K562 (cell line): ENCODE results near the gene BHLHE40. TPM values are rescaled to one million over a fixed set of nuclear protein-coding genes. Genes with fewer than 3 reads are reported as not detected.

Experiments used
- BMI1 ChIP-seq: fragments of 150-350 bp; IDR thresholded peaks from 2 replicates; pipeline ENCODE4 v1.6.1; 2014; ENCODE audit warnings: low read length
- BRCA1 ChIP-seq, 2 experiments: fragments of 450-650 bp in 1 of 2; sonication (generic) in 1 of 2; formaldehyde crosslinking in 1 of 2; IDR thresholded peaks; 2 replicates each; pipeline versions ENCODE4 v1.5.0 to v1.6.1; 2017 to 2020; ENCODE audit warnings: mild to moderate bottlenecking in 1 of 2, missing genetic modification reagents in 1 of 2
- HNRNPLL ChIP-seq: fragments of 200-400 bp; formaldehyde crosslinking; IDR thresholded peaks from 2 replicates; pipeline ENCODE4 v1.6.1; 2017; ENCODE audit warnings: low read length, low read depth, mild to moderate bottlenecking; ENCODE audit not compliant: poor library complexity, severe bottlenecking
- KAT8 ChIP-seq: fragments of 450-650 bp; IDR thresholded peaks from 2 replicates; pipeline ENCODE4 v1.6.1; 2016; ENCODE audit warnings: low read depth, mild to moderate bottlenecking
- KLF16 ChIP-seq: IDR thresholded peaks from 2 replicates; pipeline ENCODE4 v1.6.1; 2016; ENCODE audit warnings: antibody characterized with exemption
- MBD1 ChIP-seq: fragments of 250-450 bp; sonication (Bioruptor Pico); IDR thresholded peaks from 2 replicates; pipeline ENCODE4 v1.8.0; 2022; ENCODE audit warnings: inconsistent platforms
- NCOA6 ChIP-seq: fragments of 450-650 bp; IDR thresholded peaks from 2 replicates; pipeline ENCODE4 v1.6.1; 2017; ENCODE audit warnings: mild to moderate bottlenecking
- PCBP2 ChIP-seq: fragments of 200-400 bp; formaldehyde crosslinking; IDR thresholded peaks from 2 replicates; pipeline ENCODE4 v1.6.1; 2018; ENCODE audit warnings: low read length, low read depth, mild to moderate bottlenecking, moderate library complexity; ENCODE audit not compliant: poor library complexity, severe bottlenecking
- RBM15 ChIP-seq: fragments of 200-400 bp; formaldehyde crosslinking; IDR thresholded peaks from 2 replicates; pipeline ENCODE4 v1.6.1; 2018; ENCODE audit warnings: mild to moderate bottlenecking, low read length, moderate library complexity; ENCODE audit not compliant: insufficient read depth
- SIN3A ChIP-seq, 2 experiments: fragments of 150-350 bp in 1 of 2; IDR thresholded peaks; 2 replicates each; pipeline ENCODE4 v1.6.1; 2011 to 2016; ENCODE audit warnings: borderline replicate concordance in 2 of 2, low read depth in 2 of 2, low read length in 2 of 2, mild to moderate bottlenecking in 2 of 2, moderate library complexity in 2 of 2; ENCODE audit not compliant: control insufficient read depth in 1 of 2
- TAL1 ChIP-seq: fragments of 450-650 bp; IDR thresholded peaks from 2 replicates; pipeline ENCODE4 v1.6.1; 2016; ENCODE audit warnings: mild to moderate bottlenecking
- TBP ChIP-seq: optimal IDR thresholded peaks from 2 replicates; pipeline ENCODE3; 2011; ENCODE audit warnings: low read depth, low read length, improper control_type of control experiment
- TCF3 ChIP-seq: sonication (generic); formaldehyde crosslinking; IDR thresholded peaks from 2 replicates; pipeline ENCODE4 v1.4.0; 2020; ENCODE audit warnings: mild to moderate bottlenecking, missing genetic modification reagents
- ZNF143 ChIP-seq: sonication (generic); formaldehyde crosslinking; IDR thresholded peaks from 2 replicates; pipeline ENCODE4 v1.9.0; 2022; ENCODE audit warnings: mild to moderate bottlenecking, missing genetic modification reagents
- ZNF41 ChIP-seq: fragments of 250-450 bp; sonication (Bioruptor Pico); conservative IDR thresholded peaks from 2 replicates; pipeline ENCODE4 v1.4.0; 2020; ENCODE audit warnings: mild to moderate bottlenecking
- ZNF436 ChIP-seq: fragments of 250-450, 450-650 bp; sonication (Bioruptor Pico); formaldehyde crosslinking; IDR thresholded peaks from 2 replicates; pipeline ENCODE4 v1.7.0; 2020; ENCODE audit warnings: mild to moderate bottlenecking
- ZNF518B ChIP-seq: fragments of 250-450 bp; sonication (Bioruptor Pico); IDR thresholded peaks from 2 replicates; pipeline ENCODE4 v1.5.0; 2021; ENCODE audit warnings: mild to moderate bottlenecking, moderate library complexity
- ZNF57 ChIP-seq: fragments of 450-650 bp; formaldehyde crosslinking; IDR thresholded peaks from 2 replicates; pipeline ENCODE4 v1.4.0; 2020; ENCODE audit warnings: mild to moderate bottlenecking, moderate library complexity
- ZNF696 ChIP-seq: fragments of 250-450 bp; sonication (Bioruptor Pico); conservative IDR thresholded peaks from 2 replicates; pipeline ENCODE4 v1.4.0; 2020; ENCODE audit warnings: mild to moderate bottlenecking, moderate library complexity
- polyA plus RNA-seq, 8 experiments: library from polyadenylated mRNA; depleted of rRNA in 4 of 8; stranded (reverse) in 5 of 8; unstranded in 3 of 8; fragments of >200 nt; fragmentation: Nextera tagmentation in 2 of 8; fragmentation: Illumina TruSeq in 1 of 8; extraction: Ambion mirVana in 2 of 8; extraction: Trizol in 1 of 8; gene quantifications; 2 replicates each; pipeline versions ENCODE4 v1.2.1 to v1.2.3, GENCODE V29; 2011 to 2014; ENCODE audit warnings: inconsistent platforms in 1 of 8, missing spikeins in 1 of 8
- total RNA-seq, 7 experiments: library from RNA; depleted of rRNA in 6 of 7; stranded (reverse); fragments of >200 nt in 6 of 7; fragmentation: Illumina TruSeq in 2 of 7; extraction: Trizol in 2 of 7; gene quantifications; 2 replicates each; pipeline versions ENCODE4 v1.2.1 to v1.2.3, GENCODE V29; 2011 to 2021; ENCODE audit warnings: low replicate concordance in 1 of 7
- TF ChIP-seq, protein P1 (sequence below), 2 experiments: fragments of 450-650 bp; conservative IDR thresholded peaks; 2 replicates each; pipeline ENCODE4 v1.6.1; 2017; ENCODE audit warnings: mild to moderate bottlenecking in 2 of 2, moderate library complexity in 2 of 2

BHLHE40 gene
- total and polyA plus RNA-seq, 9 of the 15 experiments (the other 6 are each of a cell fraction or from before 2014, with no cell fraction given): 12.0 to 83.9 (median 31.4) TPM

GRCh38 chr3:5016211-5017161, 37.2 kb downstream of the BHLHE40 start (continued):
- TF ChIP-seq ZNF696 (CRISPR knock-in tag) (no peak), ZNF143 (CRISPR knock-in tag) (no peak), NCOA6 (no peak), TCF3 (CRISPR knock-in tag) (peak; percentile 91), MBD1 (CRISPR knock-in tag) (no peak), KAT8 (no peak), TAL1 (peak; percentile 79), BMI1 (no peak), ZNF436 (CRISPR knock-in tag) (0 out of 2 replicates have a peak, but pooled peaks have one; percentile 4), ZNF518B (CRISPR knock-in tag) (no peak), KLF16 (peak; percentile 92), SIN3A (IDR thresholded peaks at IDR 0.05; ENCODE audit: borderline replicate concordance in 2 of 2, control insufficient read depth in 1 of 2, low read depth in 2 of 2, low read length in 2 of 2) (0 out of 4 replicates have a peak, but pooled peaks have one; percentile 19 to 31), PCBP2 (no peak), TBP (no peak), BRCA1 (IDR thresholded peaks at IDR 0.05) (no peak), BRCA1 (CRISPR knock-in tag; IDR thresholded peaks at IDR 0.05) (no peak), ZNF57 (CRISPR knock-in tag) (no peak), ZNF41 (CRISPR knock-in tag) (no peak), HNRNPLL (no peak), RBM15 (no peak)
- TF ChIP-seq, protein P1, sequence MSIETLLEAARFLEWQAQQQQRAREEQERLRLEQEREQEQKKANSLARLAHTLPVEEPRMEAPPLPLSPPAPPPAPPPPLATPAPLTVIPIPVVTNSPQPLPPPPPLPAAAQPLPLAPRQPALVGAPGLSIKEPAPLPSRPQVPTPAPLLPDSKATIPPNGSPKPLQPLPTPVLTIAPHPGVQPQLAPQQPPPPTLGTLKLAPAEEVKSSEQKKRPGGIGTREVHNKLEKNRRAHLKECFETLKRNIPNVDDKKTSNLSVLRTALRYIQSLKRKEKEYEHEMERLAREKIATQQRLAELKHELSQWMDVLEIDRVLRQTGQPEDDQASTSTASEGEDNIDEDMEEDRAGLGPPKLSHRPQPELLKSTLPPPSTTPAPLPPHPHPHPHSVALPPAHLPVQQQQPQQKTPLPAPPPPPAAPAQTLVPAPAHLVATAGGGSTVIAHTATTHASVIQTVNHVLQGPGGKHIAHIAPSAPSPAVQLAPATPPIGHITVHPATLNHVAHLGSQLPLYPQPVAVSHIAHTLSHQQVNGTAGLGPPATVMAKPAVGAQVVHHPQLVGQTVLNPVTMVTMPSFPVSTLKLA (conservative IDR thresholded peaks at IDR 0.05): no peak
